Duodenal mucosa (tissue), 2 donors: ENCODE measurements around the gene GNAI3.
A peak's percentile ranks its signal among the peaks of the same experiment; 100 is the strongest.
"Not testable (repeated sequence)": the region's sequence is repeated elsewhere in the genome, so short reads cannot be mapped to it uniquely, and the experiment has no call there.

Experiments used
- H3K27ac ChIP-seq: one replicate; pipeline ENCODE4 v1.7.0; 2013; ENCODE audit warnings: low read depth, low read length
- H3K27me3 ChIP-seq, 2 donors: one replicate each; pipeline ENCODE4 v1.7.0; 2013; ENCODE audit warnings: low read length in 2 of 2, control low read depth in 1 of 2; ENCODE audit not compliant: insufficient read depth in 2 of 2, control insufficient read depth in 1 of 2
- H3K36me3 ChIP-seq, 2 donors: one replicate each; pipeline ENCODE4 v1.7.0; 2013; ENCODE audit warnings: low read length in 2 of 2, control low read depth in 1 of 2; ENCODE audit not compliant: insufficient read depth in 2 of 2, control insufficient read depth in 1 of 2
- H3K4me1 ChIP-seq, 2 donors: one replicate each; pipeline ENCODE4 v1.7.0; 2013; ENCODE audit warnings: low read length in 2 of 2, control low read depth in 1 of 2; ENCODE audit not compliant: insufficient read depth in 2 of 2, control insufficient read depth in 1 of 2
- H3K4me3 ChIP-seq, 2 donors: one replicate each; pipeline ENCODE4 v1.7.0; 2013; ENCODE audit warnings: low read length in 2 of 2, low read depth in 1 of 2
- H3K9ac ChIP-seq, 2 donors: one replicate each; pipeline ENCODE4 v1.7.0; 2013; ENCODE audit warnings: low read length in 2 of 2, low read depth in 1 of 2
- H3K9me3 ChIP-seq, 2 donors: one replicate each; pipeline ENCODE4 v1.7.0; 2013; ENCODE audit warnings: low read length in 2 of 2, control low read depth in 1 of 2; ENCODE audit not compliant: control insufficient read depth in 1 of 2

Gene GNAI3

DNA sequence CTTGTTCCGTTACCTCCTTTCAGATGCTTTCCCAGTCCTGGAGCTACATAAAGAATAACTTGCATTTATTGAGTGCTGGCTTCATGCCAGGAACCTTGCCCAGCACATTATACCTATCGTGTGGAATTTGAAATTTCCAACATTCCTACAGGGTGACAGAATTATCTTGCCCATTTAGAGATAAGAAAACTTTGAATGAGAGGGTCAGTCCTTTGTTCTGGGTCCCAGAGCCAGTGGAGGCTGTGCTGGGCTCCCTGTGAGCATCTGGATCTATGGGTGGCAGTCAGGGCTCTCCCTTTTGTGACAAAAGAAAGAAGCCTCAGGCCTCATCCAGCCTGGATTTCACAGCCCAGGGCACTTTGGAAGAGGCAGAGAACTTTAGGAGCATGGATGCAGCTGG is 110.7 kb downstream of the GNAI3 start:
- H3K4me1 ChIP-seq = peaks cover 32 to 37% of the 10 kb centered on the region in 2 donors
- no peaks in the 10 kb centered on the region for H3K9me3 ChIP-seq
- peaks cover 5 to 30% of the 10 kb centered on the region in 2 donors for H3K36me3 ChIP-seq
- no peaks in the 10 kb centered on the region for H3K27me3 ChIP-seq
- H3K27ac ChIP-seq = no peak overlapping the region
- no peak overlapping the region for H3K9ac ChIP-seq
- H3K4me3 ChIP-seq = no peak overlapping the region

DNA sequence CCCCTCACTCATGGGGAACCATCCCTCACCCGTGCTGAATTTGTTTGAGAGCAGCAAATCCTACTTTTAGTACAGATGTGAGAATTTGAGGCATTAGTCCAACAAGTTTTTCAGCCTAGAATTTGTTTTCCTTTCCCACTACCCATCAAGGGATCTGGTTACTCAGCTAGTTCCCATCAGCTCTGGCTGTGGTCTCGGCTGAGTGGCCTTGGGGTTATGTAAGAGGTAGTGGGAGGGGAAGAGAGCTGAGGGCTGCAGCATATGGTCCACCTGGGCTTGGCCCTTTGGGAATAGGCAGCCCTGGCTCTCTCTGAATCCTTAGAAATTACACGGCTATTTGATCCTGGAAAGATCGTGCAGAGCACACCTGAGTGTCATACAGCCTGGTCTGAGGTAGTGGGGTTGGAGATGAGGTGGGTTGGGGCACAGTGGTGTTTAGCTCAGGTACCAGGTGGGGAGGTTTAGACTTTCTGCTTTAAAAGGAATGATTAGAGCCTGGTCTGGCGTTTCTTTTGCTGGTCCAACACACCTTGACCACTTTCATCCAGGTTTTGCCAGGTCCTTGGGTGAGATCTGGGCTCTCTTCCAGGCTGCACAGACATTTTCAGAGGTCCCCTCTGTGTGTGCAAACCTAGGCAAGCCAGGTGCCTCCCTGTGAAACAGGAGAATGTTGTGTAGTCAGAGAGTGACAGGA is 111.7 kb downstream of the GNAI3 start:
- H3K27ac ChIP-seq = no peak overlapping the region
- H3K4me3 ChIP-seq = no peak overlapping the region
- peaks cover 23 to 27% of the 10 kb centered on the region in 2 donors for H3K4me1 ChIP-seq
- peaks cover 5 to 30% of the 10 kb centered on the region in 2 donors for H3K36me3 ChIP-seq
- H3K27me3 ChIP-seq = no peaks in the 10 kb centered on the region
- no peak overlapping the region for H3K9ac ChIP-seq
- H3K9me3 ChIP-seq = no peaks in the 10 kb centered on the region

DNA sequence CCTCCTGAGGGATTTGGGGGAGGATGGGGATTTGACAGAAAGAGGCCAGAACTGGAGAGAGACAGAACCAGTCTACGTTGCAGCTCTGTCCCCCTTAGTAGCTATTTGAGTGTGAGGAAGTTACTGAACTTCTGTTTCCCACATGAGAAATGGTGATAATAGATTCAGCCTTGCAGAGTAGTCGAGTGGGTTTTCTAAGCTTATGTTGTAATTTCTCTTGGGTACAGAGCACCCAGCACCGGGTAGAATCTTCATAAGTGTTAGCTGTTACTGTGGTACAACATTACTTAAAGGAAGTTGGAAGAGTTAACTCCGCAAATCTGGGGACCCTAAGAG is 112.2 kb downstream of the GNAI3 start:
- H3K9ac ChIP-seq, H3K27ac ChIP-seq, H3K9me3 ChIP-seq, H3K4me3 ChIP-seq, H3K27me3 ChIP-seq: not testable (repeated sequence)
- peaks cover 18 to 22% of the 10 kb centered on the region in 2 donors for H3K4me1 ChIP-seq
- peaks cover 5 to 30% of the 10 kb centered on the region in 2 donors for H3K36me3 ChIP-seq

DNA sequence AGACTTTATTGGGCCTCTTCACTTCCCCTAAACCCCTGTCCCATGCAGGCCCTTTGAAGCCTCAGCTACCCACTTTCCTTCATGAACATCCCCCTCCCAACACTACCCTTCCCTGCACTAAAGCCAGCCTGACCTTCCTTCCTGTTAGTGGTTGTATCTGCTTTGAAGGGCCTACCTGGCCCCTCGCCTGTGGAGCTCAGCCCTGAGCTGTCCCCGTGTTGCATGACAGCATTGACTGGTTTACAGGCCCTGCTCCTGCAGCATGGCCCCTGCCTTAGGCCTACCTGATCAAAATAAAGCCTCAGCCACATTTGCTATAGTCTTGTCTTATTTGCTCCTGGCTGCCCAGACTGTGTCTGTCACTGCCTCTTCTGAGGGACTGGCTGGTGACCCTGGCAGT is 113.0 kb downstream of the GNAI3 start:
- H3K4me1 ChIP-seq = peaks cover 17 to 22% of the 10 kb centered on the region in 2 donors
- no peak overlapping the region for H3K27ac ChIP-seq
- H3K27me3 ChIP-seq = no peaks in the 10 kb centered on the region
- no peak overlapping the region for H3K4me3 ChIP-seq
- peaks cover 5 to 30% of the 10 kb centered on the region in 2 donors for H3K36me3 ChIP-seq
- no peaks in the 10 kb centered on the region for H3K9me3 ChIP-seq
- no peak overlapping the region for H3K9ac ChIP-seq

DNA sequence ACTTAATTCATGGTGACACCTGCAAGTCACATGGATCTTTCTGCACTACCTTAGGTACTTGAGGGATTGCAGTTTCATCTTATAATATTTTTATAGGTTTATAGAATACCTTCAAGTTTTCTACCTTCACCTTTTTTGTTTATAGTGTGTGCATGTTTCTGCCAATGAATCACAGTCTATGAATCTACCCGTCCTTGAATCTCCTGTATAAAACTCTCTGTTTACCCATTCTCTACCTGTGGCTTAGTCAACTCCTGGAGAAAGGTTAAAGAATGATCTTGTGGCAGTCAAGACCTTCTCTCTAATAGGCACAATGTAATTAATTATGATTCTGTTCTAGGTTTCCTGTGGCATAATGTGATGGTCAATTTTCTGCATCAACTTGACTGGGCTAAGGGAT is 116.3 kb downstream of the GNAI3 start:
- Histone ChIP-seq H3K9me3 (no peaks in the 10 kb centered on the region), H3K9ac (no peak overlapping the region), H3K4me1 (peaks cover 3 to 7% of the 10 kb centered on the region in 2 donors), H3K36me3 (peaks cover 5 to 25% of the 10 kb centered on the region in 2 donors), H3K27ac (no peak overlapping the region), H3K4me3 (no peak overlapping the region), H3K27me3 (no peaks in the 10 kb centered on the region)

DNA sequence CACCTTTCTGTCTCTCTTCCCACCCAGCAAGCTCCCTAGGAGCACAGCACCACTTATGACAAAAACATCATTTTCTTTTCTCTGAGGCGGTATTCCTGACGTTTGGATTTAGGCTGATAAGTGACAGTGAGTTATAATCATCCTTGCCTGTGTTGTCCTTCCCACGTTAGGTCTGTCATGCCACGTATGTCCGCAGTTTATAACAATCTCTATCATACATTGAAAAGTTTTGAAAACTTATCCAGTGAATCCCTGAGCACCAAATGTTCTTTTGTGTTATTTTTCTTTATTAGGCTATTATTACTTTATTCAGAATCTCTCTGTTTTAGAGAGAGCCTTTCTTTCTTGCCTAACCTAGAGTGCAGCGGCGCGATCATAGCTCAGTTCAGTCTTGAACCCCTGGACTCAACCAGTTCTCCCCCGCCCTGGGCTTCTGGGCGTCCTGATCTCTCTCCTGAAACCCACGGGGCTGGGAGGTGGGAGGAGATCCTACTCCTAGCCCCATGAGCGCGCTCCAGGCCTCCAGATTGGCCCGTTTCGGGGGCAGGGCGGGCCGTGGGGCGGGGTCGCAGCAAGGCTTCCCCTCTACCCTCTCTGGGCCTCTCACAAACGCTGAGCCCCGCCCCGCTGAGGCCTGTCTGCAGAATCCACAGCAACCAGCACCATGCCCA is 119.2 kb downstream of the GNAI3 start, which contains the start of gene GSTM2:
TSS of gene GSTM2 (plus strand) at position 606 of the 671 bp plus-strand sequence. CDS start at position 665, 59 bp downstream.
- H3K27ac ChIP-seq = no peak within 1 kb of the TSS
- H3K4me3 ChIP-seq = peak within 1 kb of the TSS; percentile 62 to 66
- no peaks in the 10 kb centered on the region for H3K9me3 ChIP-seq

More for the DNA sequence above, 119.2 kb downstream of the GNAI3 start, which contains the start of gene GSTM2:
- Histone ChIP-seq H3K4me1 (peaks cover 3 to 11% of the 10 kb centered on the region in 2 donors), H3K27me3 (no peaks in the 10 kb centered on the region), H3K36me3 (no peaks in the 10 kb centered on the region), H3K9ac (peak within 1 kb of the TSS; percentile 38 to 48)
